ENCODE results near the gene RPS23.

Gene RPS23

DNA sequence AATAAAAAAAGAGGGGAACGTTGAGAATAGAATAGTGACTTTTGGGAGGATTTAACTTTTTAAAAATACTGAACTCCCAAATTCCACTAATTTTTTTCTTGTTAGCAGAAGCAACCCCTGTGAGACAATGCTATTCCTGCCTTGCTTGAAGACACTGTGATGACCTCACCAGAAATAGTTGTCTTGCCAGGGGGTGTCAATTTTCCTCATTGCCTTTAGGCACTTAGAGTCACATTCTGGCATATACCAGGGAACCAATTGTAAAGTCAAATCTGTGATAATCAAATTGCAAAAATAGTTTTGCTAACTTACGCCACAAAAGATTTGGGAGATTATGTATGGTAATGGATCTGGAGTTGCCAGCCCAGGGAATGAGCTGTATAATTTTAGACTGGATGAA lies 42.8 kb upstream of the RPS23 start:
- Histone ChIP-seq H3K4me1 (ENCODE audit: low read depth, poor library complexity, severe bottlenecking) (no peaks in the 10 kb centered on the region), H3K27ac (no peak overlapping the region), H4K20me1 (ENCODE audit: insufficient read depth) (no peaks in the 10 kb centered on the region), H3K36me3 (ENCODE audit: insufficient read depth) (no peaks in the 10 kb centered on the region), H3K9ac (no peak overlapping the region), H3K27me3 (ENCODE audit: insufficient read depth, low read depth) (no peaks in the 10 kb centered on the region), H3K4me2 (no peak overlapping the region), H3K4me3 (IDR thresholded peaks at IDR 0.05; ENCODE audit: insufficient read depth, low read depth, low read length) (no peak overlapping the region), H2AFZ (ENCODE audit: low read depth) (no peak overlapping the region), H3K79me2 (ENCODE audit: insufficient read depth, low read depth) (no peaks in the 10 kb centered on the region)
- TF ChIP-seq, protein P1, sequence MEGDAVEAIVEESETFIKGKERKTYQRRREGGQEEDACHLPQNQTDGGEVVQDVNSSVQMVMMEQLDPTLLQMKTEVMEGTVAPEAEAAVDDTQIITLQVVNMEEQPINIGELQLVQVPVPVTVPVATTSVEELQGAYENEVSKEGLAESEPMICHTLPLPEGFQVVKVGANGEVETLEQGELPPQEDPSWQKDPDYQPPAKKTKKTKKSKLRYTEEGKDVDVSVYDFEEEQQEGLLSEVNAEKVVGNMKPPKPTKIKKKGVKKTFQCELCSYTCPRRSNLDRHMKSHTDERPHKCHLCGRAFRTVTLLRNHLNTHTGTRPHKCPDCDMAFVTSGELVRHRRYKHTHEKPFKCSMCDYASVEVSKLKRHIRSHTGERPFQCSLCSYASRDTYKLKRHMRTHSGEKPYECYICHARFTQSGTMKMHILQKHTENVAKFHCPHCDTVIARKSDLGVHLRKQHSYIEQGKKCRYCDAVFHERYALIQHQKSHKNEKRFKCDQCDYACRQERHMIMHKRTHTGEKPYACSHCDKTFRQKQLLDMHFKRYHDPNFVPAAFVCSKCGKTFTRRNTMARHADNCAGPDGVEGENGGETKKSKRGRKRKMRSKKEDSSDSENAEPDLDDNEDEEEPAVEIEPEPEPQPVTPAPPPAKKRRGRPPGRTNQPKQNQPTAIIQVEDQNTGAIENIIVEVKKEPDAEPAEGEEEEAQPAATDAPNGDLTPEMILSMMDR (conservative IDR thresholded peaks at IDR 0.05; ENCODE audit: low read depth, low read length) = no peak

DNA sequence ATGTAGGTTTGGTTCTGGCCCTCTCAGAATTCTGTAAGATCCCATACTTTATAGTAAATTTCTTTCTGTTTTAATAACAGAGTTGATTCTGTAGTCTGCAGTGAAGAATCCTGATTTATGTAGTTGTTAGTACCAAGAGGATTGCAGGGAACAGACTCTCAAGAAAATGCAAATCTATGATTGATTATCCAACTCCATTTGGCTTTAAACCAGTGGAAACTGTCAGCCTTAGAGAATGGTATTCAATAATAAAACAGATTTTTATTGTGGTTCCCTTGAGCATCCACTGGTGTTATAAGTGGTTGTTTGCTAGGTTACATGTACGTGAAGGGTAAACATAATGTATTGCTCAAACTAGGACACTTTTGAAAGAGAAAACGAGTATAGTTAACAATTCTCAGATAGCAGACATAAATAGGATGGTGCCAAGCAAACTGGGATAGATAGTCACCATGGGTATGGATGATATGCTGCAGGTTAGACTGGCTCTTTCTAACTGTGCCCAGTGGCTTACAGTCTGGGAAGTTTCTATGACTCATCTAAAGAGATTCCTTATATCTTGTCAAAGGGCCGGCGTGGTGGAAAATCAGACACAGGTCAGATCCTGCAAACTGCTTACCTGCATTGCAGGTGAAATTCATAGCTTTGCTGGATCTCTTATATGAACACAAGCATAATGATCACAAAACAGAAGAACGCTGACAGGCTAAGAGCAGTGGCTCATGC lies 41.7 kb upstream of the RPS23 start:
- H3K9ac ChIP-seq = no peak overlapping the region
- H3K79me2 ChIP-seq (ENCODE audit: insufficient read depth, low read depth) = no peaks in the 10 kb centered on the region
- TF ChIP-seq, protein P1 (conservative IDR thresholded peaks at IDR 0.05; ENCODE audit: low read depth, low read length) = no peak
- H4K20me1 ChIP-seq (ENCODE audit: insufficient read depth) = no peaks in the 10 kb centered on the region
- peaks cover 3% of the 10 kb centered on the region for H3K4me1 ChIP-seq (ENCODE audit: low read depth, poor library complexity, severe bottlenecking)
- H3K27ac ChIP-seq = no peak overlapping the region
- no peaks in the 10 kb centered on the region for H3K27me3 ChIP-seq (ENCODE audit: insufficient read depth, low read depth)
- no peak overlapping the region for H3K4me2 ChIP-seq
- no peaks in the 10 kb centered on the region for H3K36me3 ChIP-seq (ENCODE audit: insufficient read depth)
- no peak overlapping the region for H2AFZ ChIP-seq (ENCODE audit: low read depth)
- H3K4me3 ChIP-seq (IDR thresholded peaks at IDR 0.05; ENCODE audit: insufficient read depth, low read depth, low read length) = no peak overlapping the region

DNA sequence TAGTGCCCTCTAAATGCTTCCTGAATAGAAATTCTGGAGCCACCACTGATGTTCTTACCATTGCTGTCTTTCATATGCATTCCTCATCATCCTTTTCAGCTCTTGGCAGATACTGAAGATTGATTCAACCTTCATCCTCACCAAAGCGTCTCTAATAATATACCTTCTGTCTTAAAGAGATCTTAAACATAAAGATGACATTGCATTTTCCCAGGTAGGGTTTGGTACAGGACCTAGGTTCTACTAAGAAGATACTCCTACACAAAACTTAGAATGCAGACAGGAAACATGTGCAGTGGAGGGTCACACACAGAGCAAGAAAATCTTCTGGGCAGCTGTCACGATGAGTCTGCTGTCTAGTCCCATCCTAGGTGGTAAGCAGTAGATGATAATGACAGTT lies 41.0 kb upstream of the RPS23 start:
- no peak overlapping the region for H2AFZ ChIP-seq (ENCODE audit: low read depth)
- H3K27me3 ChIP-seq (ENCODE audit: insufficient read depth, low read depth) = no peaks in the 10 kb centered on the region
- H3K4me3 ChIP-seq (IDR thresholded peaks at IDR 0.05; ENCODE audit: insufficient read depth, low read depth, low read length) = no peak overlapping the region
- no peaks in the 10 kb centered on the region for H4K20me1 ChIP-seq (ENCODE audit: insufficient read depth)
- no peaks in the 10 kb centered on the region for H3K79me2 ChIP-seq (ENCODE audit: insufficient read depth, low read depth)
- TF ChIP-seq, protein P1 (conservative IDR thresholded peaks at IDR 0.05; ENCODE audit: low read depth, low read length) = no peak
- H3K4me1 ChIP-seq (ENCODE audit: low read depth, poor library complexity, severe bottlenecking) = peaks cover 5% of the 10 kb centered on the region
- no peak overlapping the region for H3K27ac ChIP-seq
- no peaks in the 10 kb centered on the region for H3K36me3 ChIP-seq (ENCODE audit: insufficient read depth)
- H3K4me2 ChIP-seq = no peak overlapping the region
- no peak overlapping the region for H3K9ac ChIP-seq

DNA sequence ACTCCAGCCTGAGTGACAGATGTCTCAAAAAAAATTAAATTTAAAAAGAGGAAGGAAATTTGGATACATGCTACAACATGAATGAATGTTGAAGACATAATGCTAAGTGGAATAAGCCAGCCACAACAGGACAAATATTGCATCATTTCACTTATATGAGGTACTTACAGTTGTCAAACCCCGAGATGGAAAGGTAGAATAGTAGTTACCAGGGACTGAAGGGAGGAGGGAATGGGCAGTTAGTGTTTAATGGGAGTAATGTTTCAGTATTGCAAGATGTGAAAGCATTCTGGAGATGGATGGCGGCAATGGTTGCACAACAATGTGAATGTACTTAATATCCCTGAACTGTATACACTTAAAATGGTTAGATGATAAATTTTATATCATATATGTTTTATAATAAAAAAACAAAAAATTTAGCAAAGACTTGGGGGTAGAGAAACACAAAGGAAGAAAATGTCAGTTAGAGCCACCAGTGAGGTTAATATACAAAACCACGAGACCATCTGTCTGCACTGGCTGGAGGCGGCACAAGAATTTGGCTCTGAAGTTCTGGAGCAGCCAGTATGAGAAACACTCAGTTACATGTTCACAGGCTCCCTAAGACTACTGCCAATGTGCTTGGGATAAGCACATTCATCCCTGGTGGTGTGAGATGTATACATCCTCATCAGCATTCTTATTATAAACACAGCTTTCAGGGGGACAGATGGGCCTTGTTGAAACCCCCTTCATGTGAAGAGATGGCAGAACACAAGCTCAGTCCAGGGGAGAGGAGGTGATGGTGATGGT lies 37.0 kb upstream of the RPS23 start:
- H3K27ac ChIP-seq = no peak overlapping the region
- no peaks in the 10 kb centered on the region for H4K20me1 ChIP-seq (ENCODE audit: insufficient read depth)
- TF ChIP-seq, protein P1 (conservative IDR thresholded peaks at IDR 0.05; ENCODE audit: low read depth, low read length) = no peak
- H3K27me3 ChIP-seq (ENCODE audit: insufficient read depth, low read depth) = no peaks in the 10 kb centered on the region
- H3K4me2 ChIP-seq = no peak overlapping the region
- H3K4me3 ChIP-seq (IDR thresholded peaks at IDR 0.05; ENCODE audit: insufficient read depth, low read depth, low read length) = no peak overlapping the region
- no peak overlapping the region for H3K9ac ChIP-seq
- H2AFZ ChIP-seq (ENCODE audit: low read depth) = no peak overlapping the region
- H3K36me3 ChIP-seq (ENCODE audit: insufficient read depth) = no peaks in the 10 kb centered on the region
- H3K79me2 ChIP-seq (ENCODE audit: insufficient read depth, low read depth) = no peaks in the 10 kb centered on the region
- H3K4me1 ChIP-seq (ENCODE audit: low read depth, poor library complexity, severe bottlenecking) = peaks cover 5% of the 10 kb centered on the region
